HL-60 (cell line): ENCODE measurements around the gene NIBAN1.
A peak's percentile ranks its signal among the peaks of the same experiment; 100 is the strongest.

Experiments
- DNase-seq, 2 experiments: peaks; one replicate each; pipeline ENCODE4 v3.0.0-alpha.2; 2010 to 2020; ENCODE audit warnings: low read depth in 1 of 2, low spot score in 1 of 2
- H3K27ac ChIP-seq: fragments of 250-450 bp; sonication (Bioruptor Pico); replicated peaks from 2 replicates; pipeline ENCODE4 v1.5.1; 2020; ENCODE audit warnings: mild to moderate bottlenecking, moderate library complexity
- H3K27me3 ChIP-seq: fragments of 250-450 bp; sonication (Bioruptor Pico); 2 replicates; pipeline ENCODE4 v1.5.1; 2021; ENCODE audit warnings: mild to moderate bottlenecking, moderate library complexity; ENCODE audit not compliant: insufficient read depth, poor library complexity, severe bottlenecking
- H3K4me3 ChIP-seq: replicated peaks from 2 replicates; pipeline ENCODE4 v1.5.1; 2011; ENCODE audit warnings: mild to moderate bottlenecking, control low read depth, low read length; ENCODE audit not compliant: insufficient read depth
- GABPA ChIP-seq: IDR thresholded peaks from 2 replicates; pipeline ENCODE4 v1.6.1; 2012; ENCODE audit warnings: low read depth
- POLR2AphosphoS5 ChIP-seq: IDR thresholded peaks from 2 replicates; pipeline ENCODE4 v1.6.1; 2012; ENCODE audit warnings: low read depth
- SPI1 ChIP-seq: IDR thresholded peaks from 2 replicates; pipeline ENCODE4 v1.6.1; 2012; ENCODE audit warnings: low read depth, mild to moderate bottlenecking, borderline replicate concordance
- TF ChIP-seq, protein P1 (sequence below): IDR thresholded peaks from 2 replicates; pipeline ENCODE4 v1.6.1; 2012; ENCODE audit warnings: low read depth; ENCODE audit not compliant: insufficient replicate concordance
- TF ChIP-seq, protein P2 (sequence below): IDR thresholded peaks from one replicate; pipeline ENCODE4 v1.5.1; 2011; ENCODE audit warnings: low read length, control low read depth, inconsistent platforms; ENCODE audit not compliant: insufficient read depth

The NIBAN1 gene

GRCh38 chr1:184987696-184988095 is 13.4 kb upstream of the NIBAN1 start:
- H3K27ac ChIP-seq: no peak overlapping the region
- DNase-seq: peak in 1 of 2 experiments; percentile 43
- no peaks in the 10 kb centered on the region for H3K27me3 ChIP-seq
- TF ChIP-seq, protein P1, sequence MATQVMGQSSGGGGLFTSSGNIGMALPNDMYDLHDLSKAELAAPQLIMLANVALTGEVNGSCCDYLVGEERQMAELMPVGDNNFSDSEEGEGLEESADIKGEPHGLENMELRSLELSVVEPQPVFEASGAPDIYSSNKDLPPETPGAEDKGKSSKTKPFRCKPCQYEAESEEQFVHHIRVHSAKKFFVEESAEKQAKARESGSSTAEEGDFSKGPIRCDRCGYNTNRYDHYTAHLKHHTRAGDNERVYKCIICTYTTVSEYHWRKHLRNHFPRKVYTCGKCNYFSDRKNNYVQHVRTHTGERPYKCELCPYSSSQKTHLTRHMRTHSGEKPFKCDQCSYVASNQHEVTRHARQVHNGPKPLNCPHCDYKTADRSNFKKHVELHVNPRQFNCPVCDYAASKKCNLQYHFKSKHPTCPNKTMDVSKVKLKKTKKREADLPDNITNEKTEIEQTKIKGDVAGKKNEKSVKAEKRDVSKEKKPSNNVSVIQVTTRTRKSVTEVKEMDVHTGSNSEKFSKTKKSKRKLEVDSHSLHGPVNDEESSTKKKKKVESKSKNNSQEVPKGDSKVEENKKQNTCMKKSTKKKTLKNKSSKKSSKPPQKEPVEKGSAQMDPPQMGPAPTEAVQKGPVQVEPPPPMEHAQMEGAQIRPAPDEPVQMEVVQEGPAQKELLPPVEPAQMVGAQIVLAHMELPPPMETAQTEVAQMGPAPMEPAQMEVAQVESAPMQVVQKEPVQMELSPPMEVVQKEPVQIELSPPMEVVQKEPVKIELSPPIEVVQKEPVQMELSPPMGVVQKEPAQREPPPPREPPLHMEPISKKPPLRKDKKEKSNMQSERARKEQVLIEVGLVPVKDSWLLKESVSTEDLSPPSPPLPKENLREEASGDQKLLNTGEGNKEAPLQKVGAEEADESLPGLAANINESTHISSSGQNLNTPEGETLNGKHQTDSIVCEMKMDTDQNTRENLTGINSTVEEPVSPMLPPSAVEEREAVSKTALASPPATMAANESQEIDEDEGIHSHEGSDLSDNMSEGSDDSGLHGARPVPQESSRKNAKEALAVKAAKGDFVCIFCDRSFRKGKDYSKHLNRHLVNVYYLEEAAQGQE: no peak
- TF ChIP-seq POLR2AphosphoS5: no peak
- TF ChIP-seq SPI1: no peak
- TF ChIP-seq GABPA: no peak
- TF ChIP-seq, protein P2, sequence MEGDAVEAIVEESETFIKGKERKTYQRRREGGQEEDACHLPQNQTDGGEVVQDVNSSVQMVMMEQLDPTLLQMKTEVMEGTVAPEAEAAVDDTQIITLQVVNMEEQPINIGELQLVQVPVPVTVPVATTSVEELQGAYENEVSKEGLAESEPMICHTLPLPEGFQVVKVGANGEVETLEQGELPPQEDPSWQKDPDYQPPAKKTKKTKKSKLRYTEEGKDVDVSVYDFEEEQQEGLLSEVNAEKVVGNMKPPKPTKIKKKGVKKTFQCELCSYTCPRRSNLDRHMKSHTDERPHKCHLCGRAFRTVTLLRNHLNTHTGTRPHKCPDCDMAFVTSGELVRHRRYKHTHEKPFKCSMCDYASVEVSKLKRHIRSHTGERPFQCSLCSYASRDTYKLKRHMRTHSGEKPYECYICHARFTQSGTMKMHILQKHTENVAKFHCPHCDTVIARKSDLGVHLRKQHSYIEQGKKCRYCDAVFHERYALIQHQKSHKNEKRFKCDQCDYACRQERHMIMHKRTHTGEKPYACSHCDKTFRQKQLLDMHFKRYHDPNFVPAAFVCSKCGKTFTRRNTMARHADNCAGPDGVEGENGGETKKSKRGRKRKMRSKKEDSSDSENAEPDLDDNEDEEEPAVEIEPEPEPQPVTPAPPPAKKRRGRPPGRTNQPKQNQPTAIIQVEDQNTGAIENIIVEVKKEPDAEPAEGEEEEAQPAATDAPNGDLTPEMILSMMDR: no peak
- H3K4me3 ChIP-seq: no peak overlapping the region

GRCh38 chr1:184986250-184986649 is 11.9 kb upstream of the NIBAN1 start:
- Histone ChIP-seq H3K27ac (no peak overlapping the region), H3K4me3 (no peak overlapping the region), H3K27me3 (no peaks in the 10 kb centered on the region)
- DNase-seq: no peak
- TF ChIP-seq, protein P2: no peak
- no peak for TF ChIP-seq SPI1

GRCh38 chr1:184982002-184982954 is 8.0 kb upstream of the NIBAN1 start:
- Histone ChIP-seq H3K27me3 (no peaks in the 10 kb centered on the region), H3K27ac (no peak overlapping the region; the same call in 1 of the 2 replicates), H3K4me3 (no peak overlapping the region)
- peak; percentile 54 to 80 for DNase-seq
- TF ChIP-seq, protein P2: peak; percentile 92
- TF ChIP-seq SPI1: no peak

DNA sequence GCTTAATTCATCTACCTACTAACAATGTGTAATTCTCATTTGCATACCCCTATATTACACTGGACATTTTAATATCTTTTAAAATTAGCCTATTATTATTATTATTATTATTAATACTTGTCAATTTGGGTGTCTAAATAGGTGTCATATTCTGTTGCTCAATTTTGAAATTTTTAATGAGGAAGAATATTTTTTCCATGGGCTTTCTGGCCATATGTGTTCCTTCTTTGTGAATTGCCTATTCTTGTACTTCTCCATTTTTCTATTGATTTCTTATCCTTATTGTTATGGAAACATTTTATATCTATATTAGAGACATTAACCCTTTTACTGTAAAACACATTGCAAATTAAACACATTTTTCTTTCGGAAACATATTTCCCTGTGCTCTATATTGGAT is 6.4 kb upstream of the NIBAN1 start:
- Histone ChIP-seq H3K27me3 (no peaks in the 10 kb centered on the region), H3K4me3 (no peak overlapping the region), H3K27ac (no peak overlapping the region)
- no peak for TF ChIP-seq GABPA
- TF ChIP-seq, protein P1: no peak
- TF ChIP-seq SPI1: no peak
- TF ChIP-seq POLR2AphosphoS5: no peak
- TF ChIP-seq, protein P2: no peak
- DNase-seq: no peak
